Adrenal gland (tissue), 5 donors: ENCODE measurements around the gene SLC7A1.

Experiments
- CTCF ChIP-seq, 6 experiments: fragments of 450-650 bp in 4 of 6; fragments of 200-600 bp in 2 of 6; sonication (generic) in 1 of 6; IDR thresholded peaks; 1 replicate in 5 of 6; 2 replicates in 1 of 6; pipeline versions ENCODE4 v1.5.1 to v1.8.0; 2016 to 2021; ENCODE audit warnings: antibody characterized with exemption in 6 of 6, mild to moderate bottlenecking in 2 of 6, moderate library complexity in 1 of 6
- POLR2A ChIP-seq, 2 donors: fragments of 450-650 bp; IDR thresholded peaks; one replicate each; pipeline ENCODE4 v1.6.1; 2017; ENCODE audit warnings: antibody characterized with exemption in 2 of 2, mild to moderate bottlenecking in 2 of 2, moderate library complexity in 1 of 2
- donor health status: DM: no; HTN: no; CAD: no.

- TF ChIP-seq CTCF (IDR thresholded peaks at IDR 0.05) (no peak), POLR2A (IDR thresholded peaks at IDR 0.05) (no peak)
These were observed 29.3 kb downstream of the SLC7A1 start for GRCh38 chr13:29566206-29566605.
